Neural progenitor cell (in vitro differentiated cells): ENCODE measurements around the gene CALHM3.

Experiments
- CTCF ChIP-seq: fragments of 200-600 bp; sonication (generic); IDR thresholded peaks from 2 replicates; pipeline ENCODE4 v1.5.1; 2017; ENCODE audit warnings: antibody characterized with exemption, mild to moderate bottlenecking
- EZH2phosphoT487 ChIP-seq: fragments of 200-600 bp; sonication (generic); IDR thresholded peaks from 2 replicates; pipeline ENCODE4 v1.6.1; 2017; ENCODE audit warnings: antibody characterized with exemption

- TF ChIP-seq CTCF (no peak), EZH2phosphoT487 (no peak)
Measured at GRCh38 chr10:103455235-103455634, 23.8 kb downstream of the CALHM3 start.
